ENCODE measurements around the gene ASPSCR1. TPM values are rescaled to one million over a fixed set of nuclear protein-coding genes. Genes with fewer than 3 reads are reported as not detected.

Gene ASPSCR1
- total RNA-seq, 4 donors from 2014 or later, result 10.1 to 21.0 (median 17.1) TPM

DNA sequence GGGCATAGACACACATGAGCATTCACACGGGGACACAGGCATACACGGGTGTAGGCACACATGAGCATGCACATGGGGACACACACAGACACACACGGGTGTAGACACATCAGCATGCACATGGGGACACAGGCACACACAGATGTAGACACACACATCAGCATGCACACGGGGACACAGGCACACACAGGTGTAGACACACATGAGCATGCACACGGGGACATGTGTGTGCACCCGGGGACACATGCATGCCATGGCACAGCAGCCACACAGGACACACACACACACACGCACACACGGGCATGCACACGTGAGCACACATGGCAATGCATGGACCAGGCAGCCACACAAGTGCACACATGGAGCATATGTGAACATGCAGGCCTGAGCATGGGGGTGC lies 65.2 kb downstream of the ASPSCR1 start:
- DNase-seq, result no peak
- H3K27me3 ChIP-seq, result no peaks in the 10 kb centered on the region
- no peak overlapping the region for H3K4me3 ChIP-seq
- H3K27ac ChIP-seq, result no peak overlapping the region
- peaks cover 3 to 8% (median 5%) of the 10 kb centered on the region in 3 donors for H3K4me1 ChIP-seq
- no peak for TF ChIP-seq POLR2A (IDR thresholded peaks at IDR 0.05)
- TF ChIP-seq, protein P1, sequence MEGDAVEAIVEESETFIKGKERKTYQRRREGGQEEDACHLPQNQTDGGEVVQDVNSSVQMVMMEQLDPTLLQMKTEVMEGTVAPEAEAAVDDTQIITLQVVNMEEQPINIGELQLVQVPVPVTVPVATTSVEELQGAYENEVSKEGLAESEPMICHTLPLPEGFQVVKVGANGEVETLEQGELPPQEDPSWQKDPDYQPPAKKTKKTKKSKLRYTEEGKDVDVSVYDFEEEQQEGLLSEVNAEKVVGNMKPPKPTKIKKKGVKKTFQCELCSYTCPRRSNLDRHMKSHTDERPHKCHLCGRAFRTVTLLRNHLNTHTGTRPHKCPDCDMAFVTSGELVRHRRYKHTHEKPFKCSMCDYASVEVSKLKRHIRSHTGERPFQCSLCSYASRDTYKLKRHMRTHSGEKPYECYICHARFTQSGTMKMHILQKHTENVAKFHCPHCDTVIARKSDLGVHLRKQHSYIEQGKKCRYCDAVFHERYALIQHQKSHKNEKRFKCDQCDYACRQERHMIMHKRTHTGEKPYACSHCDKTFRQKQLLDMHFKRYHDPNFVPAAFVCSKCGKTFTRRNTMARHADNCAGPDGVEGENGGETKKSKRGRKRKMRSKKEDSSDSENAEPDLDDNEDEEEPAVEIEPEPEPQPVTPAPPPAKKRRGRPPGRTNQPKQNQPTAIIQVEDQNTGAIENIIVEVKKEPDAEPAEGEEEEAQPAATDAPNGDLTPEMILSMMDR (IDR thresholded peaks at IDR 0.05), result no peak
- no peaks in the 10 kb centered on the region for H3K9me3 ChIP-seq
- H3K36me3 ChIP-seq, result peaks cover 0 to 11% (median 4%) of the 10 kb centered on the region in 3 donors
- 81 to 87% methylated on average over 4 to 9 of the region's 9 CpGs for WGBS, 2 donors
- intact Hi-C loops (cut with DNase I), result no loop called here

DNA sequence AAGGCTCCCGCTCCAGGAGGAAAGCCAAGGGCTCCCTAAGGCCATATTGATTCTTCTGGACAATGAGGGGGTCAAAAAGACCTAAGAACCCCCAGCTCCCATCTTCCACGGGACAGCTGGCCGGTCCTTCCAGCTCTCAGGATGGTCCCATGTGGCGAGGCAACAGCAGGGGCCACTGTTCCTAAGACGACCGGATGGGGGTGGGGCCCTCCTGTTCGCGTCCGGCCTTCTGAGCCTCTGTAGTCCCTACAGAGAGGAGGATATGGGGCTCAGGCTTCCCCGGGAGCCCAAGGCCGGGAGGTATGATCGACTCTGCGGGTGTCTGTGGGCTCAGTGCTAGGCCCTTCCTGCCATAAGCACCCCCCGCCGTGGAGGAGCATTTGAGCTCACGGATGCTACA lies 66.1 kb downstream of the ASPSCR1 start:
- H3K4me3 ChIP-seq, result no peak overlapping the region
- WGBS, 2 donors, result 84% methylated on average over 10 of the region's 16 CpGs; no CpG with 5 or more reads in 1 of the 2 donors
- no peak for DNase-seq
- intact Hi-C loops (cut with DNase I), result no loop called here
- H3K36me3 ChIP-seq, result peaks cover 0 to 19% (median 7%) of the 10 kb centered on the region in 3 donors
- no peaks in the 10 kb centered on the region for H3K27me3 ChIP-seq
- no peaks in the 10 kb centered on the region for H3K9me3 ChIP-seq
- H3K4me1 ChIP-seq, result no peaks in the 10 kb centered on the region
- TF ChIP-seq, protein P1 (IDR thresholded peaks at IDR 0.05), result no peak
- no peak for TF ChIP-seq POLR2A (IDR thresholded peaks at IDR 0.05)
- H3K27ac ChIP-seq, result no peak overlapping the region

DNA sequence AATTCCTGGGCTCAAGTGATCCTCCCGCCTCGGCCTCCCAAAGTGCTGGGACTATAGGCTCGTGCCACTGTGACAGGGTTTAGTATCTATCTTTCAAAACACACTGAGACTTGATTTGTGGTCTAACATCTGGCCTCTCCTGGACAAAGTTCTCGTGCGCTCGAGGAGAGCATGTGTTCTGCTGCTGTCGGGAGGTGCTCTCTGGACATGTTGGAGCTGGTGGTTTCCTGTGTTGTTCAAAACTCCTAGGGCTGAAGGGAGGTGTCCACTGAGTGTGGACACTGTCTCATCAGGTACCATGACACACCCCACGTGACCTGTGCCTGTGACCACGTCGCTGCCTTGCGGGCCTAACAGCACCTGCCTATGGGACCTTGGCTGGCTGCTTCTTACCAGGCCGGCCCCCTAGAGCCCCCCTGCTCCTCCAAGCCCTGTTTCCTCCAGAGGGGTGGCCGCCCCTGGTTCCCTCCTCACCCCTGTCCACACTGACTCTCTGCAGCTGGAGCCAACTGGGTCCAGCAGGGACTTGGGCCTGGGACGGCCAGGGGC lies 68.6 kb downstream of the ASPSCR1 start:
- Histone ChIP-seq H3K27me3 (no peaks in the 10 kb centered on the region), H3K4me3 (no peak overlapping the region), H3K9me3 (no peaks in the 10 kb centered on the region), H3K27ac (no peak overlapping the region), H3K36me3 (peaks cover 0 to 39% (median 7%) of the 10 kb centered on the region in 3 donors), H3K4me1 (peaks cover 11 to 22% (median 16%) of the 10 kb centered on the region in 3 donors)
- TF ChIP-seq, protein P1 (IDR thresholded peaks at IDR 0.05), result no peak
- no peak for TF ChIP-seq POLR2A (IDR thresholded peaks at IDR 0.05)
- WGBS, 2 donors, result 56 to 59% methylated on average over 5 to 7 of the region's 14 CpGs
- intact Hi-C loops (cut with DNase I), result no loop called here
- DNase-seq, result no peak

DNA sequence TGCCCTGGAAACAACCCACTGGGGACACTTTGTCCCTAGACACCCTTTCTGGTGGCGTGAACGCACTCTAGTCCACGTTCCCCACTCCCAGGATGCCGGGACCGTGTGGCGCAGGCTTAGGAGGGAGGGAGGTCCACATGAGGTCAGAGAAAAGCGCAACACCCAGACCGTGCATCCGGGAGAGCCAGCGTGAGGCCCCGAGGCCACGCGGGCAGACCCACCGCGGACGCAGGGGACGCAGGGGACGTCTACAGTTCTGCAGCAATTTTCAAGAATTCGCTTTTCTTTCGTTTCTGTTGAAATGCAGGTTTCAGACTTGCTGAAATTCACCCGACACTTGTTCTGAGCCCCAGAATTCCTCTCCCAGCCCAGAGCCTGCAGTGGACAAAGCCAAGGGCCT lies 69.5 kb downstream of the ASPSCR1 start:
- Histone ChIP-seq H3K27me3 (no peaks in the 10 kb centered on the region), H3K9me3 (no peaks in the 10 kb centered on the region), H3K27ac (no peak overlapping the region), H3K4me3 (no peak overlapping the region), H3K4me1 (peaks cover 11 to 25% (median 19%) of the 10 kb centered on the region in 3 donors), H3K36me3 (peaks cover 0 to 39% (median 7%) of the 10 kb centered on the region in 3 donors)
- intact Hi-C loops (cut with DNase I), result no loop called here
- no peak for DNase-seq
- TF ChIP-seq, protein P1 (IDR thresholded peaks at IDR 0.05), result no peak
- WGBS, 2 donors, result 73 to 87% methylated on average over 4 to 7 of the region's 21 CpGs

DNA sequence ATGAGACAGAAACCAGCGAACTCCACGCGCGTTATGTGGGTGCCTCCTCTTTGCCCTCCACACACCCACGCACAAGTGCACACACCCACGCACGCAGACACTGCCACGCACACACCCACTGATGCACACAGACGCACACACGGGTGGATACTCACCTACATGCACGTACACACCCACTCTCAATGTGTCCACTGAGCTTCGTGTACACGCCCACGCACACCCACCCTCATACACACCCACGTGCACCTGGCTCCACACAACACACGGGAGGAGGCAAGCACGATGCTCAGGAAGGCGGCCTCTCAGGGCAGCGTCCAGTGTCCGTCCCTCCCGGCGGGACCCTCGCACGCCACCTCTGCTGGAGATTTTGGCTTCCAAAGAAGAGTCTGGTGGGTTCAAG lies 70.0 kb downstream of the ASPSCR1 start:
- no peak overlapping the region for H3K27ac ChIP-seq
- peaks cover 13 to 29% (median 20%) of the 10 kb centered on the region in 3 donors for H3K4me1 ChIP-seq
- intact Hi-C loops (cut with DNase I), result no loop called here
- H3K4me3 ChIP-seq, result no peak overlapping the region
- DNase-seq, result no peak
- H3K27me3 ChIP-seq, result no peaks in the 10 kb centered on the region
- peaks cover 0 to 39% (median 7%) of the 10 kb centered on the region in 3 donors for H3K36me3 ChIP-seq
- H3K9me3 ChIP-seq, result no peaks in the 10 kb centered on the region
- WGBS, 2 donors, result 85 to 87% methylated on average over 13 to 15 of the region's 24 CpGs
- TF ChIP-seq, protein P1 (IDR thresholded peaks at IDR 0.05), result no peak
- TF ChIP-seq POLR2A (IDR thresholded peaks at IDR 0.05), result no peak

Data from esophagus squamous epithelium (tissue), 5 donors.